Memory B cell (primary cell): ENCODE measurements around the gene ZBTB18.
"Not testable (repeated sequence)": the region's sequence is repeated elsewhere in the genome, so short reads cannot be mapped to it uniquely, and the experiment has no call there.

Source experiments
- ATAC-seq: fragments of 150-1000 bp; cut with Tn5 transposase; 2 replicates; pipeline ENCODE4 v1.10.0; 2021; ENCODE audit warnings: low read depth, mild to moderate bottlenecking, moderate library complexity
- DNase-seq, 2 donors: peaks; one replicate each; pipeline ENCODE4 v3.0.0; 2022; ENCODE audit warnings: low spot score in 2 of 2
- H3K27ac Mint-ChIP-seq: one replicate; pipeline ENCODE4 v1.8.0; 2022; ENCODE audit warnings: mild to moderate bottlenecking, moderate library complexity, mixed read lengths
- H3K27me3 Mint-ChIP-seq: one replicate; pipeline ENCODE4 v1.8.0; 2022; ENCODE audit warnings: mixed read lengths
- H3K36me3 Mint-ChIP-seq: one replicate; pipeline ENCODE4 v1.8.0; 2022; ENCODE audit warnings: mild to moderate bottlenecking, mixed read lengths
- H3K4me1 Mint-ChIP-seq: one replicate; pipeline ENCODE4 v1.8.0; 2022; ENCODE audit warnings: mixed read lengths
- H3K4me3 Mint-ChIP-seq: one replicate; pipeline ENCODE4 v1.8.0; 2022; ENCODE audit warnings: mild to moderate bottlenecking, moderate library complexity, mixed read lengths
- H3K9me3 Mint-ChIP-seq: one replicate; pipeline ENCODE4 v1.8.0; 2022; ENCODE audit warnings: mixed read lengths

Gene ZBTB18

GRCh38 chr1:244022864-244023440 lies 28.1 kb upstream of the ZBTB18 start:
- no peak for DNase-seq
- H3K4me3 Mint-ChIP-seq = no peak overlapping the region

DNA sequence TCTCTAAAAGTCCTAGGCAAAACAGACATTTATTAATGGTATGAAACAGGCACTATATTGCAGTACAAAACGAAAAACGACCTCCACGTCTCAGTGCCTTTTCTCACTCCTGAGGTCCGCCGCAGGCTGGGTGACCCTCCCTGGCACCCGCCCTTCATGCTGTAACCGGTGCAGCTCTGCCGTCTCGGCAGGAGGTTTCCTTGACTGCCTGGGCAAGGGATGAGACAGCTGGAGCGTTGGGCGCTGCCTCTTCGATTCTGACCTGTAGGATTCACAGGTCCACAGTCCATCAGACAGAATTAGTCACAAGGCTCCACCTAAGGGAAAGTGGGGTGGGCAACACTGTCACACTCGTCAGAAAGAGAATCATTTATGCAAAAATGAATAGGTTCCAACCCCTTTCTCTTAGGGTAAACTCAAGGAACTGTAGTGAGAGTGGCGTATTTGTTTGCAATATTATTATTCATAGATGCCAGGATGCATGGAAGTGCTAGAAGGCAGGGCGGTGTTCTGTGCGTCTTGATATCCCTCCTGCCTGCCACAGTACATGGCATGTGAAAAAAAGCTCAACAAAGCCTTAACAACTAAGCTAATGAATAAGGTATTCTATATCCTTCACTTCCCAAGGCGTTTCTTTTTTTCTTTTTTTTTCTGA lies 23.5 kb upstream of the ZBTB18 start:
- H3K27me3 Mint-ChIP-seq = peaks cover 8% of the 10 kb centered on the region
- H3K27ac Mint-ChIP-seq = no peak overlapping the region
- H3K4me1 Mint-ChIP-seq = no peaks in the 10 kb centered on the region
- H3K4me3 Mint-ChIP-seq = no peak overlapping the region
- H3K9me3 Mint-ChIP-seq = no peaks in the 10 kb centered on the region
- no peaks in the 10 kb centered on the region for H3K36me3 Mint-ChIP-seq
- ATAC-seq (no peak), DNase-seq (no peak)

More at GRCh38 chr1:244022864-244023440, 28.1 kb upstream of the ZBTB18 start:
- Mint-ChIP-seq H3K9me3 (peaks cover 2% of the 10 kb centered on the region), H3K27ac (no peak overlapping the region), H3K27me3 (peaks cover 13% of the 10 kb centered on the region), H3K36me3 (peaks cover 4% of the 10 kb centered on the region), H3K4me1 (no peaks in the 10 kb centered on the region)
- ATAC-seq = no peak

DNA sequence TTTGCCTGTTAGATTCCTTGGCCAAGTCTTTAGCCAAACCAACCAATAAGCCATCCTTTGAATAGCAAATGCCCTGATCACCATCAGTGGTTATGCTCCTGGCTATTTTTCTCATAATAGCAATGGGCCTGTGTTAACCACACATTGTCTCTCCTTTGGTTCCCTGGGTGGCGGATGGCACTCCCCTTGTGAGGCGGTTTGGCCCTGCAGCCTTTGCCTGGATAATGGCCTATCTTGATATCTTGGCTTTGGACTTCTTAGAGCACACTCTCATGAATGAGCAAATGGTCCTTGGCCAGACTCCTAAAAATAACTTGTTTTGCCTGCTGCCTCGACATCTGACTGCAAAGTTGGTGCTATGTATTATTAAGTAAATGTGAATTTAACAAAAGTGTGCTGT lies 22.4 kb upstream of the ZBTB18 start:
- Mint-ChIP-seq H3K36me3 (no peaks in the 10 kb centered on the region), H3K9me3 (no peaks in the 10 kb centered on the region), H3K4me3 (no peak overlapping the region), H3K27me3 (peaks cover 8% of the 10 kb centered on the region), H3K4me1 (peaks cover 2% of the 10 kb centered on the region), H3K27ac (no peak overlapping the region)
- DNase-seq (no peak), ATAC-seq (no peak)

DNA sequence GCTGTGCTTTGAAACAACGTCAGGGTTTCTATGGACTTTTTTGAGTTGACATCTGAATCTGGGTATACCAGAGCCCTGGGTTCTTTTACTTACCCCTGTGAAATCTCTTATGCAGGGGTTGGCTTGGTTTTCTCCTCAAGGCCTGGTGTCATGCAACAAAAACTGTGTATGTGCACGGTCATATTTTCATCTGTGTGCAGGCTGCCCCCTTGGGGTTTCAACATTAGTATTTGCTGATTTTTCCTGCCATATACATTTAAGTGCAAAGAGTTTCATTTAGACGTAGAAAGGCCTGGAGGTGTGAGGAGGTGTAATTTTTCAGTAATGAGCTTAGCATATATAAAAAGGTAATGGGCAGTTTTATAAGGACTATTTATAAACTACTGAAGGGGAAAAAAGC lies 22.0 kb upstream of the ZBTB18 start:
- Mint-ChIP-seq H3K27ac (no peak overlapping the region), H3K4me1 (peaks cover 2% of the 10 kb centered on the region), H3K4me3 (no peak overlapping the region), H3K36me3 (no peaks in the 10 kb centered on the region), H3K27me3 (peaks cover 8% of the 10 kb centered on the region), H3K9me3 (no peaks in the 10 kb centered on the region)
- DNase-seq = no peak
- ATAC-seq = no peak

DNA sequence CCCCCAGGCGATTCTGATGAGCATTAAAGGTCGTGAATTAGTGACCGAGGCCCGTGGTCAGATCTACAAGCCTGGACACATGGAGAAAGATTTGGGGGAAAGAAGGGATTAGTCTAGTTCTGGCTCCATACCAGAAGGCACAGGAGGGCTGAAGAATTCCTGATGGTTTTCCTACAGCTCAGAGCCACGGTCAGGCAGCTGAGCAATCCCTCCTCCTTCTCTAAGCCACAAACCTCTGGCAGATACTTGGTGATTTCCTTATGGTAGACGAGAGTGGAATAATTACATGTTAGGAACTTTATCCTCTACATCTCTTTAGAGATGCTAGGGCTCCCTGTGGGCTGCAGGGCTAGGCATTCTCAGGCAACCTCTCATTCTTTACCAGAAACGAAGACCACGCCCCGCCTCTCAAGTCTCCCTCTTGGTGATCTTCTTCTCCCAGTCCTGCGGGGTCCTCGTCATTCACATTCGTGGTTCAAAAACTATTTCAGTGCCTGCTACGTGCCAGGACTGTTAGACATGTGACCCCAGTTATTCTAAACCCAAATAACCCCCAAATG lies 20.5 kb upstream of the ZBTB18 start:
- H3K4me1 Mint-ChIP-seq = peaks cover 2% of the 10 kb centered on the region
- H3K27ac Mint-ChIP-seq = no peak overlapping the region
- DNase-seq = no peak
- H3K36me3 Mint-ChIP-seq = no peaks in the 10 kb centered on the region
- peaks cover 8% of the 10 kb centered on the region for H3K27me3 Mint-ChIP-seq
- H3K4me3 Mint-ChIP-seq = no peak overlapping the region
- ATAC-seq = no peak
- no peaks in the 10 kb centered on the region for H3K9me3 Mint-ChIP-seq

DNA sequence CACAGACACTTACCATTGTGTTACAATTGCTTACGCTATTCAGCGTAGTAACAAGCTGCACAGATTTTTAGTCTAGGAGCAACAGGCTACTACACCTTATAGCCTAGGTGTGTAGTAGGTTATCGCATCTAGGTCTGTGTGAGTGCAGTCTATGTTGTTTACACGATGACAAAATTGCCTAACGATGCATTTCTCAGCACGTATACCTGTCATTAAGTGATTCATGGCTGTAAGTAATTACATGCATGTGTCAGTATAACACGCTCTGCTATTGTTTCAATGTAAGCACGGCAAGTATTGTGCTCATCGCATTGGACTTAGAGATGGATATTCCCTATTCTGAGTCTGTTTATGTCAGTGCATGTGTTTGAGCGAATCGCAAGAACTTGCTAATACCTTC lies 15.7 kb upstream of the ZBTB18 start:
- Mint-ChIP-seq H3K9me3 (no peaks in the 10 kb centered on the region), H3K36me3 (no peaks in the 10 kb centered on the region), H3K27me3 (peaks cover 5% of the 10 kb centered on the region), H3K4me1 (peaks cover 2% of the 10 kb centered on the region), H3K27ac (no peak overlapping the region), H3K4me3 (no peak overlapping the region)
- ATAC-seq (no peak), DNase-seq (no peak)

GRCh38 chr1:244037252-244037651 lies 13.8 kb upstream of the ZBTB18 start:
- Mint-ChIP-seq H3K4me3 (no peak overlapping the region), H3K27me3 (peaks cover 4% of the 10 kb centered on the region), H3K36me3 (no peaks in the 10 kb centered on the region), H3K4me1 (peaks cover 4% of the 10 kb centered on the region), H3K27ac (no peak overlapping the region), H3K9me3 (no peaks in the 10 kb centered on the region)
- no peak for ATAC-seq
- DNase-seq = no peak

GRCh38 chr1:244041466-244042120 lies 9.5 kb upstream of the ZBTB18 start:
- peaks cover 10% of the 10 kb centered on the region for H3K4me1 Mint-ChIP-seq
- H3K27me3 Mint-ChIP-seq = no peaks in the 10 kb centered on the region
- ATAC-seq (no peak), DNase-seq (no peak)
- no peak overlapping the region for H3K4me3 Mint-ChIP-seq
- no peak overlapping the region for H3K27ac Mint-ChIP-seq
- H3K9me3 Mint-ChIP-seq = no peaks in the 10 kb centered on the region
- no peaks in the 10 kb centered on the region for H3K36me3 Mint-ChIP-seq

DNA sequence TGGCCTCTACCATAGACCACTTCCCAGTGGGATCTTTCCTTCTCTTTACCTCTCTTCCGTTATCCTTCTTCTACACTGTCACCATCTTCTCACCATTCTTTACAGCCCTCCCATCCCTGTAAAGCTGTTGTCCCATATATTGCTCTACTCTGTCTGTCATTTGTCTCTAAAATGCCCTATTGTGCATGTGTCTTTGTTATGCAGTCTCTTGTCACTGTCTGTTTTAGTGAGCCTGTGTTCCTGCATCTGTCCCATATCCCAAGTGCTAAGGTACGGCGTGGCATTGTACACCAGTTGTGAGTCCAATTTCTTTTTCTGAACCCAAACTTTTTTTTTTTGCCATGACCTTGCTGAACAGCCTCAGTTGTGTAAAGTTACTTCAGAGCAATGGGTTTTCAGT lies 8.8 kb upstream of the ZBTB18 start:
- no peak overlapping the region for H3K4me3 Mint-ChIP-seq
- H3K27ac Mint-ChIP-seq = no peak overlapping the region
- no peaks in the 10 kb centered on the region for H3K36me3 Mint-ChIP-seq
- no peaks in the 10 kb centered on the region for H3K9me3 Mint-ChIP-seq
- DNase-seq (no peak), ATAC-seq (no peak)
- H3K27me3 Mint-ChIP-seq = no peaks in the 10 kb centered on the region
- H3K4me1 Mint-ChIP-seq = peaks cover 12% of the 10 kb centered on the region

DNA sequence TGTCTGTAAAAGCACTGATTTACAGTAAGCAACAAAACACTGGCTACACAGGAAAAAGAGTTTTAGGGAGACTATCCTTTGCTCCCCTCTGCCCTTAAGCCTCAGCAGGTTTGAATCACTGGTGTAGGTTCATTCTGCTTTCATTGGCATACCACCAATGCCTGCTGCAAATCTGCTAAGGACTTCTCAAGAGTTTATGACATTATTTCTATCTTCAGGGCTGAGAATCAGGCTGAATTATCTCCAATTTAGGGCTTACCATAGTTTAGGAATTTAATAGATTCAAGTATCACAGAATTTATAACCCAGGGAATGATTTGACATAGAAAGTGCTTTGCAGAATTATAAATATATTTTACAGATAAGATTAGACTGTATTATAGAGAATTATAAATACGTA lies 6.7 kb upstream of the ZBTB18 start:
- ATAC-seq (no peak), DNase-seq (no peak)
- Mint-ChIP-seq H3K36me3 (no peaks in the 10 kb centered on the region), H3K9me3 (no peaks in the 10 kb centered on the region), H3K4me1 (peaks cover 12% of the 10 kb centered on the region), H3K4me3 (no peak overlapping the region), H3K27me3 (no peaks in the 10 kb centered on the region), H3K27ac (no peak overlapping the region)

DNA sequence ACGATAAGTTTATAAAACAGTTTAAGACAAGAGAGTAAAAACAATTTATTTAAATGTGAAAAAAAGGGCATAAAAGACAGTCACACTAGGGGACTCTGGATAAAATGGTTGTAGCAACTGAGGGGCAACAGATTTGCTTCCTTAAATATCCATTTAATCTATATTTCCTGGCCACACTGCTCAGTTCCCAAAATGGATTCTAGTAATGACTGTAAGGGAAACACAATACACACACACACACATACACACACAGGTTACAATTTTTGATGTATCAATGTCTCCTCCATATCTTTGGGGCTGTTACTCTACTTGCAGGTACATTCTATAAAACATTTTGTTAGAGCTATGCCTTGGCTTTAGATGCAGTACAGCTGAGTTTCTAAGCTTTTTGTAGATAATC lies 4.8 kb upstream of the ZBTB18 start:
- H3K27ac Mint-ChIP-seq = peak overlapping the region; percentile 100
- not testable (repeated sequence) for H3K4me3 Mint-ChIP-seq, H3K9me3 Mint-ChIP-seq, H3K36me3 Mint-ChIP-seq, H3K27me3 Mint-ChIP-seq, ATAC-seq, DNase-seq
- H3K4me1 Mint-ChIP-seq = peaks cover 24% of the 10 kb centered on the region

DNA sequence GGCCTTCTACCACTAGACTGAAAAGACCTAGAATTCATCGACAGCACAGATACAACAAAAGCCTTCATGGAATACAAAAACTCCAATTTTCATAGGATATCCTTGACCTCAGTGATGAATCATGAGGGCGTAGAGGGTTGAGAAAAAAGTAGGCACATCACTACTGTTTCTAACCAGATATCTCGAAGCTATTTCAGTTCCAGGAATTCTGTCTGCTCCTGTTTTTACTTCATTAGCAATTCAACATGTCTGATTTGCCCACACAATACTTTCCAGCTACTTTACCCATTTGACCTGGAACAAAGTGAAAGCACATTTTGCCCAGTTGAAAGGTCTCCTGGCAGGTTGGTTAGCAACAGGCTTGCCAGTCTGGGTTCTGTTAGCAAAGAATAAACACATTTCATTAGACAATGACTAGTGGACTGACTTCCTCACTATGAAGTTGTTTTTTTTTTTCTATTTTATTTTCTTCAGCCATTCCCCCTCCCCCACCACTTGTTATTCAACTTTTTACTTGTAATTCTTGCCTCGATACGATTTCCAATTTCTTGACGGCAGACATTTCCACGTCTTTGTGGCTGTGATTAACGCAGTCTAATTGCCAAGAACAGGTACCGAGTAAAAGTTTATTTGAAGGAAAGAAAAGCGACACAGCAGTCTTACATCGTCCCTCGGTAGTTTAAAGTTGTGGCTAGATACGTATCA lies 4.0 kb upstream of the ZBTB18 start:
- Mint-ChIP-seq H3K27me3 (no peaks in the 10 kb centered on the region), H3K27ac (peak overlapping the region; percentile 100), H3K4me3 (peak overlapping the region; percentile 93), H3K36me3 (peaks cover 2% of the 10 kb centered on the region), H3K9me3 (no peaks in the 10 kb centered on the region), H3K4me1 (peaks cover 24% of the 10 kb centered on the region)
- DNase-seq (peak in 1 of 2 donors; percentile 32), ATAC-seq (no peak)

GRCh38 chr1:244047621-244048255 lies 3.3 kb upstream of the ZBTB18 start:
- Mint-ChIP-seq H3K4me1 (peaks cover 21% of the 10 kb centered on the region), H3K27ac (peak overlapping the region; percentile 100), H3K27me3 (no peaks in the 10 kb centered on the region), H3K9me3 (no peaks in the 10 kb centered on the region), H3K4me3 (peak overlapping the region; percentile 93), H3K36me3 (peaks cover 2% of the 10 kb centered on the region)
- ATAC-seq (peak; percentile 64), DNase-seq (peak; percentile 84 to 93)
